HG02973 (cell line): ENCODE results near the gene MRPS5.
"Not testable (repeated sequence)": the region's sequence is repeated elsewhere in the genome, so short reads cannot be mapped to it uniquely, and the experiment has no call there.

Experiments
- ATAC-seq: cut with Tn5 transposase; IDR thresholded peaks from one replicate; pipeline ENCODE4 v1.9.1; 2021; ENCODE audit warnings: moderate library complexity; ENCODE audit not compliant: unreplicated experiment

Gene MRPS5

GRCh38 chr2:95048825-95049682, 72.6 kb downstream of the MRPS5 start:
- ATAC-seq, result no peak

GRCh38 chr2:95047629-95048510, 73.7 kb downstream of the MRPS5 start:
- ATAC-seq, result no peak

DNA sequence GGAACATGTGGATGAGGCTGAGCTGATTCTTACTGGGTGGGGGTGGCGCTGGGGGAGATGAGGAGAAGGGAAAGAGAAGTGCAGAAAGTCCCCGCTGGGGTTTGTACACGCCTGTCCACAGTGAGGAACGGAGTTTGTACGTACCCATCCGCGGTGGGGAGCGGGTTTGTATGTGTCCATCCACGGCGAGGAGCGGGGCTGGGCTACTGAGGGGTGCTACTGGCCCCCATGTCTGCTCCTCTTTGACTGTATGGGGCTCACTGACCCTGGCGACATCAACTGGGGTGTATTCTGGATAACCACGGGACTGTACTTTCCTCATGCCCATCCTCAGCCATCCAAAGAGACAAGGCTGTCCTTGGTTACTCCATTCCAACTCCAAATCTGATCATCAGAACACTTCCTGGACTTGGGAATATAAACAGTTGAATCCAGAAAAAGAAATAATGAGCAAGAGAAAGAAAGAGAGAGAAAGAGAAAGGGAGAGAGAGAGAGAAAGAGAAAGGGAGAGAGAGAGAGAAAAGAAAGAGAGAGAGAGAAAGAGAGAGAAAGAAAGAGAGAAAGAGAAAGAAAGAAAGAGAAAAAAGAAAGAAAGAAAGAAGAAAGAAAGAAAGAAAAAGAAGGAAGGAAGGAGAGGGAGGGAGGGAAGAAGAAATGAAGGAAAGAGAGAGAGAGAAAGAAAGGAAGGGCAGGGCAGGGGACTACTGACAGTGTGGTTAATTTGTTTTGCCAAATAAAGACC, 75.1 kb downstream of the MRPS5 start:
- ATAC-seq, result no peak

- no peak for ATAC-seq
Observed at GRCh38 chr2:95044601-95045000, 77.0 kb downstream of the MRPS5 start.

- ATAC-seq, result no peak
Observed at GRCh38 chr2:95043300-95044093, 78.1 kb downstream of the MRPS5 start.

GRCh38 chr2:95042472-95043271, 78.9 kb downstream of the MRPS5 start:
- ATAC-seq, result no peak

GRCh38 chr2:95041824-95042442, 79.7 kb downstream of the MRPS5 start:
- ATAC-seq, result peak; percentile 42

- no peak for ATAC-seq
Observed at GRCh38 chr2:95041060-95041823, 80.4 kb downstream of the MRPS5 start.

DNA sequence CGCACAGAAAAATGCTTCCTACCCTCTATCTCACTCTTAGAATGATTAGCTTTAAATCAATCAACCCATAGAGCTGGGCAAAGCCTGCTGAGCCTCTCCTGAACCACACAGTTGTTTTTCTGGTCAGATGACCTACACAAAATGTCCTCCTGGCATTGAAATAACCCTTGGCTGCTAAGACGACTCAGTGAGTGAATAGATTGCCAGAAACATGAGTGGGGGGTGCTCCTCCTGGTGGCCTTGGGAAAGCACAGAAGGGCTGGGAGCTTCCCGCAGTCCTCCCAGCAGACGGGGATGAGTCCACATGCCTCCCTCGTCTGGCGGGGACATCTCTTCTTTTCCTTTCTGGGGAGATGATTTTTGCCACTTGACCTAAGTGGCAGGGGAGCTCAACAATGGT, 81.2 kb downstream of the MRPS5 start:
- ATAC-seq, result no peak

DNA sequence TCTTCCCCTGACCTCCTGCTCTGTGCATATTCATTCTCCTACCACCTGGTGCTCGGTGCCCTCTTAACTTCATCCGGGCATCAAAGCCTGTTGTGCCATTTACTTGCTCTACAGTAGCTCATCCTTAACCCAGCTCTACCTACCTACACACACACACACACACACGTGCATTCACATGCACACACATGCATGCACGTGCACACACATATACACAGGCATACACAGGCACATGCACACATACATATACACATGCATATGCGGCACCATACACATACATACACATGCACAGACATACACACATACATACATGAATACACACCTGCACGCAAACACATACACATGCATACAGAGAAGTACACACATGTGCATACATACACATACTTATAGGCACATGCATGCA, 81.6 kb downstream of the MRPS5 start:
- ATAC-seq, result no peak

DNA sequence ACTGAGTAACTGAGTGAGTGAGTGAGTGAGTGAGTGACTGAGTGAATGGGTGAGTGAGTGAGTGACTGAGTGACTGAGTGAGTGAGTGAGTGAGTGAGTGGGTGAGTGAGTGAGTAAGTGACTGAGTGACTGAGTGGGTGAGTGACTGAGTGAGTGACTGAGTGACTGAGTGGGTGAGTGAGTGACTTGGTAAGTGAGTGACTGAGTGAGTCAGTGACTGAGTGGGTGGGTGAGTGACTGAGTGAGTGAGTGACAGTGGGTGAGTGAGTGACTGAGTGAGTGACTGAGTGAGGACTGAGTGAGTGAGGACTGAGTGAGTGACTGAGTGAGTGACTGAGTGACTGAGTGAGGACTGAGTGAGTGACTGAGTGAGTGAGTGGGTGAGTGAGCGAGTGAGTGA, 82.2 kb downstream of the MRPS5 start:
- no peak for ATAC-seq

DNA sequence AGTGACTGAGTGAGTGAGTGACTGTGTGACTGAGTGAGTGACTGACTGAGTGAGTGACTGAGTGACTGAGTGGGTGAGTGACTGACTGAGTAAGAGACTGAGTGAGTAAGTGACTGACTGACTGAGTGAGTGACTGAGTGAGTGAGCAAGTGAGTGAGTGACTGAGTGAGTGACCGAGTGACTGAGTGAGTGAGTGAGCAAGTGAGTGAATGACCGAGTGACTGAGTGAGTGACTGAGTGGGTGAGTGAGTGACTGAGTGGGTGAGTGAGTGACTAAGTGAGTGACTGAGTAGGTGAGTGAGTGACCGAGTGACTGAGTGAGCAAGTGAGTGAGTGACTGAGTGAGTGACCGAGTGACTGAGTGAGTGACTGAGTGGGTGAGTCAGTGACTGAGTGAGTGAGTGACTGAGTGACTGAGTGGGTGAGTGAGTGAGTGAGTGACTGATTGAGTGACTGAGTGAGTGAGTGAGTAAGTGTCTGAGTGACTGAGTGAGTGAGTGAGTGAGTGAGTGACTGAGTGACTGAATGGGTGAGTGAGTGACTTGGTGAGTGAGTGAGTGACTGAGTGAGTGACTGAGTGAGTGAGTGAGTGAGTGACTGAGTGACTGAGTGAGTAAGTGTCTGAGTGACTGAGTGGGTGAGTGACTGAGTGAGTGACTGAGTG, 82.8 kb downstream of the MRPS5 start:
- no peak for ATAC-seq

GRCh38 chr2:95037841-95038585, 83.6 kb downstream of the MRPS5 start:
- ATAC-seq, result not testable (repeated sequence)

GRCh38 chr2:95037384-95037839, 84.2 kb downstream of the MRPS5 start:
- no peak for ATAC-seq

DNA sequence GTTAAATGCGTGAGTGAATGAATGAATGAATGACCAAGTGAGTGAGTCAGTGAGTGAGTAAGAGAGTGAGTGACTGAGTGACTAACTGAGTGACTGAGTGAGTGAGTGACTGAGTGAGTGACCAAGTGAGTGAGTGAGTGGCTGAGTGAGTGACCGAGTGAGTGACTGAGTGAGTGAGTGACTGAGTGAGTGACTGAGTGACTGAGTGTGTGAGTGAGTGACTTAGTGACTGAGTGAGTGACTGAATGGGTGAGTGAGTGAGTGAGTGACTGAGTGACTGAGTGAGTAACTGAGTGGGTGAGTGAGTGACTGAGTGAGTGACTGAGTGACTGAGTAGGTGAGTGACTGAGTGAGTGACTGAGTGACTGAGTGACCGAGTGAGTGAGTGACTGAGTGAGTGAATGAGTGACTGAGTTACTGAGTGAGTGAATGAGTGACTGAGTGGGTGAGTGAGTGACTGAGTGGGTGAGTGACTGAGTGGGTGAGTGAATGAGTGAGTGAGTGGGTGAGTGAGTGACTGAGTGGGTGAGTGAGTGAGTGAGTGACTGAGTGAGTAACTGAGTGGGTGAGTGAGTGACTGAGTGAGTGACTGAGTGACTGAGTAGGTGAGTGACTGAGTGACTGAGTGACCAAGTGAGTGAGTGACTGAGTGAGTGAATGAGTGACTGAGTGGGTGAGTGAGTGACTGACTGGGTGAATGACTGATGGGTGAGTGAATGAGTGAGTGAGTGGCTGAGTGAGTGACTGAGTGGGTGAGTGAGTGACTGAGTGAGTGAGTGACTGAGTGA, 84.8 kb downstream of the MRPS5 start:
- no peak for ATAC-seq
